Astrocyte of the spinal cord (primary cell): Measurements from ENCODE around the gene PIK3R3.

Source experiments
- DNase-seq: peaks from one replicate; pipeline ENCODE4 v3.0.0; 2011; ENCODE audit warnings: low read depth, low spot score
- H3K4me3 ChIP-seq: 2 replicates; pipeline ENCODE4 v1.5.1; 2011; ENCODE audit warnings: low read depth, mild to moderate bottlenecking, low read length, moderate library complexity
- in situ Hi-C: cut with HindIII; loops from 2 replicates; pipeline ENCODE4 v1.10.0; 2017; ENCODE audit warnings: low sequenced_read_pairs
- TF ChIP-seq, protein P1 (sequence below): IDR thresholded peaks from 2 replicates; pipeline ENCODE4 v1.5.1; 2012; ENCODE audit warnings: low read depth, mild to moderate bottlenecking, low read length, inconsistent platforms

Gene PIK3R3

DNA sequence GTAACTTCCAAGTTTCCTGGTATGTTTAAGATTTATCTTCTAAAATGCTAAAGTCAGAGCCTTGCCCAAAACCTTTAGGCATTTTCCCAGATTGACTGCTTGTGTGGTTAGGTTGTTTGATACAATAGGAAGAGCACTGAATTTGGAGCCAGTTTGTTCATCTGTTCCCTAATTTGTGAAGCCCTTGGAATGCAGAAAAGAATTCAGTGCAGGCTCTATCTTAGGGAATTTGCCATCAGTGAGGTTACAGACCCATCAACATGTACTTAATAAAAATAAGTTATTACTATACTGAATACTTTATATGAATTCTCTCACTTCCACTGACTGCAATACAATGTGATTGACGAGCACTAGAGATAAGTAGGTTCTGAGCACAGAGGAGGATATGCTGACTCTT lies 120.2 kb downstream of the PIK3R3 start:
- in situ Hi-C loops = no loop called here
- TF ChIP-seq, protein P1, sequence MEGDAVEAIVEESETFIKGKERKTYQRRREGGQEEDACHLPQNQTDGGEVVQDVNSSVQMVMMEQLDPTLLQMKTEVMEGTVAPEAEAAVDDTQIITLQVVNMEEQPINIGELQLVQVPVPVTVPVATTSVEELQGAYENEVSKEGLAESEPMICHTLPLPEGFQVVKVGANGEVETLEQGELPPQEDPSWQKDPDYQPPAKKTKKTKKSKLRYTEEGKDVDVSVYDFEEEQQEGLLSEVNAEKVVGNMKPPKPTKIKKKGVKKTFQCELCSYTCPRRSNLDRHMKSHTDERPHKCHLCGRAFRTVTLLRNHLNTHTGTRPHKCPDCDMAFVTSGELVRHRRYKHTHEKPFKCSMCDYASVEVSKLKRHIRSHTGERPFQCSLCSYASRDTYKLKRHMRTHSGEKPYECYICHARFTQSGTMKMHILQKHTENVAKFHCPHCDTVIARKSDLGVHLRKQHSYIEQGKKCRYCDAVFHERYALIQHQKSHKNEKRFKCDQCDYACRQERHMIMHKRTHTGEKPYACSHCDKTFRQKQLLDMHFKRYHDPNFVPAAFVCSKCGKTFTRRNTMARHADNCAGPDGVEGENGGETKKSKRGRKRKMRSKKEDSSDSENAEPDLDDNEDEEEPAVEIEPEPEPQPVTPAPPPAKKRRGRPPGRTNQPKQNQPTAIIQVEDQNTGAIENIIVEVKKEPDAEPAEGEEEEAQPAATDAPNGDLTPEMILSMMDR = no peak
- no peak overlapping the region for H3K4me3 ChIP-seq
- DNase-seq = no peak

DNA sequence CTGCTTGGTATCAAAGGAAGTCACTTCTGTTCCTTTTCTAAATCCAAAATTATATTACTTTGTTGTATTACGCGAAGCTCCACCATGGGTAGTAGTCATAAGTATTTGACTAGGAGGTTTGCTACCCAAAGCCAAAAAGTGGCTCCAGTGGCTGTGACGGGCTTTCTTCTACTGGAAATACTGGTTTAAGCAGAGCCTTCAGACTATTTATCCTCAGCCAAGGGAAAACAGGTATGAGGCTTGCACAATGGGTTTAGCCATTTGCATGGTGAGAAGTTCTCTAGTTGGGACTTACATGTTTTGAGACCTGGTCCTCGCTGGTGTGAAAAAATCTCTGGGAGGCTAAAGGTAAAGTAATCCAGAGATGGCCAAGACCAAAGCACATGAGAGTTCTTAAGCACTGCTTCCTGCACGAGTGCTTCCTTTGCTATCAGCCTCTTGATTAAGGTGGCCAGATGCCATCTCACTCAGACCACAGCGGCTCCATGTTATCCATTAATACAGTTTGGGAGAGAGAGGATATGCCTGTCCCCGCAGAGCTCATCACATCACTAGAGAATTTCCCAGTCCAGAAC lies 121.2 kb downstream of the PIK3R3 start:
- H3K4me3 ChIP-seq = no peak overlapping the region
- TF ChIP-seq, protein P1 = no peak
- in situ Hi-C loops = no loop called here
- DNase-seq = no peak

DNA sequence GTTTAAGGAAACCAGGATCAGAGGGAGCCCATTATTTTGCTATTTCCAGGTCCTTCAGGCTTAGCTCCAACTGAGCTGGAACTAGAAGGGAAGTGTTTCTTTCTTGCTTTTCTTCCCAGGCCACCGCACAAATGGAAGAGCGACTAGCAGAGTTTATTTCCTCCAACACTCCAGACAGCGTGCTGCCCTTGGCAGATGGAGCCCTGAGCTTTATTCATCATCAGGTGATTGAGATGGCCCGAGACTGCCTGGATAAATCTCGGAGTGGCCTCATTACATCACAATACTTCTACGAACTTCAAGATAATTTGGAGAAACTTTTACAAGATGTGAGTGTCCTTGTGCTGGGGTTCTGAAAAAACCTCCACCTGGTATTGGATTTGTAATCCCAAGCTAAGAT lies 121.8 kb downstream of the PIK3R3 start:
- TF ChIP-seq, protein P1 = no peak
- H3K4me3 ChIP-seq = no peak overlapping the region
- no peak for DNase-seq
- in situ Hi-C loops = no loop called here

DNA sequence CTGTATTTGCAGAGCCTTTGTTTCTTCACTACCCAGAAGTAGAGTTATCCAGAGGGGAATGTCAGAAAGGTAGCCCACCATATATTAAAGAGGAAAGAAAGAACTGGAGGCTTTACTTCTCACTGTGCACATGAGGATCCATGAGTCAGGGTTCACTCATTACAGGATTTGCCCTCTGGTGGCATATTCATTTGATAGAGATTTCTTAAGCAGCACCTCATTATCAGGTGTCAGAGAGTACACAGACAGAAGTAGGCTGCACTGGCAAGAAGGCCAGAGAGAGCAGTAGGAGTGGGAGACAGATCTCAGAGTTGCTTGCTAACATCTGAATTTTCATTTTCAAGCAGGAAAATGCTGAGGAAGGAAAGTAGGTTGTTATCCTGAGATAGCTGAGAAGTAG lies 123.8 kb downstream of the PIK3R3 start:
- TF ChIP-seq, protein P1 = no peak
- DNase-seq = no peak
- H3K4me3 ChIP-seq = no peak overlapping the region
- in situ Hi-C loops = no loop called here

DNA sequence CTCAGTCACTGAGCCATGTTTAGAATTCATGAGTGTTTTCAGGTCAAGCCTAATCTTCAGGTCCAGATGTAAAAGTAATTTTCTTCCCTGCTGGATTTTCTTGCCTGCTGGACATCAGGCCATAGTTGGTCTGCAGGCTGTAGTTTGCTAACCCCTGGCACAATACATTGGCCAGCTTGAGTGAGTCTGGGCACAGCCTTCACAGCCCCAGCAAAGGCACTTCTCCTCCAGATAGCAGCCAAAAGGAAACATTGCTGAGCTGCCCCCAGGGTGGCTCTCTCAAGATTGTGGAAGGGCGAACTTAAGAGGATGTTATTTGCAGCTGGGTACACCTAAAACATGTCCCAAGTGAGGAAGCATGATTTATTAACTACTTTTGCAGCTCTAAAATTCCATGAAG lies 126.8 kb downstream of the PIK3R3 start:
- TF ChIP-seq, protein P1 = no peak

DNA sequence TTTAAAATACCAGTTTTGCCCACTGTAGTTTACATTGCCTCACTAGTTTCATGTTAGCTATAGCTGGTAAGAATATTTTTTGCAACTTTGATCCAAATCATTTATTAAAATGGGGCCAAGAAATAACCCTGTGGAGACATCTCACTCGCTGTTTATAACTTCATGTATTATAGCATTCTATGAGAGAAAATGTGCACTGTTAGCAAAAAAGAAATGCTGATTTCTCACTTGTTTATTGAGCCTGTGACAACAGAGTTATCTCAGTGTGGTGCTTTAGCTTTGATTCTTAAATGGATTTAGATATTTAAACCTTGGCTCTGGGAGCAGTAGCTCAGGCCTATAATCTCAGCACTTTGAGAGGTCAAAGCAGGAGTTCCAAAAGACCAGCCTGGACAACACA lies 127.9 kb downstream of the PIK3R3 start:
- H3K4me3 ChIP-seq = no peak overlapping the region
- DNase-seq = no peak
- TF ChIP-seq, protein P1 = no peak
- in situ Hi-C loops = no loop called here

More for the DNA sequence above, 126.8 kb downstream of the PIK3R3 start:
- DNase-seq = no peak
- H3K4me3 ChIP-seq = no peak overlapping the region
- in situ Hi-C loops = no loop called here

DNA sequence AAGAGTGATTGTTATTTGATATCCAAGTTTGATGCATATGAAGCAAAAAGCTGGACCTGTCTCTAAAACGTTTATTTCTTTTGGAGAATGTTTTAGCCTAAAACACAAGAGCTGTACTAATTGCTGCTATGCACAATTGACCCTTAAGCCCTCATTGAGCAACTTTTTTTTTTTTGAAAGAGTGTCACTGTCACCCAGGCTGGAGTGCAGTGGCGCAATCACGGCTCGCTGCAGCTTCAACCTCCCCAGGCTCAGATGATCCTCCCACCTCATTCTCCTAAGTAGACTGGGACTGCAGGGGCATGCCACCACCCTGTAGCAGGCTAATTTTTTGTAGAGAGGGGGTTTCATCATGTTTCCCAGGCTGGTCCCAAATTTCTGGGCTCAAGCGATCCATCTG lies 129.1 kb downstream of the PIK3R3 start:
- in situ Hi-C loops = no loop called here
- DNase-seq = no peak
- TF ChIP-seq, protein P1 = no peak
- H3K4me3 ChIP-seq = no peak overlapping the region
